Astrocyte (in vitro differentiated cells and primary cell): ENCODE data around the gene DPP4. TPM values are rescaled to one million over a fixed set of nuclear protein-coding genes. Genes with fewer than 3 reads are reported as not detected.

ENCODE experiments used
- DNase-seq: peaks from one replicate; pipeline ENCODE4 v3.0.0-alpha.2; 2010; ENCODE audit warnings: low read depth
- FAIRE-seq: peaks from 2 replicates; lab custom pipeline; 2011; peaks lifted over from hg19 to GRCh38; lab: Jason Lieb, UNC
- H2AFZ ChIP-seq: 2 replicates; pipeline ENCODE4 v1.6.0; 2012; ENCODE audit warnings: low read depth, low read length, inconsistent platforms
- H3K27ac ChIP-seq: 2 replicates; pipeline ENCODE4 v1.5.1; 2011; ENCODE audit warnings: low read depth, low read length, inconsistent platforms
- H3K27me3 ChIP-seq: 2 replicates; pipeline ENCODE4 v1.6.0; 2011; ENCODE audit warnings: low read length, inconsistent platforms; ENCODE audit not compliant: insufficient read depth
- H3K36me3 ChIP-seq: 2 replicates; pipeline ENCODE4 v1.5.1; 2011; ENCODE audit warnings: low read length, inconsistent platforms; ENCODE audit not compliant: insufficient read depth
- H3K4me1 ChIP-seq: 2 replicates; pipeline ENCODE4 v1.5.1; 2011; ENCODE audit warnings: low read length, inconsistent platforms; ENCODE audit not compliant: insufficient read depth
- H3K4me2 ChIP-seq: 2 replicates; pipeline ENCODE4 v1.6.0; 2012; ENCODE audit warnings: low read length, inconsistent platforms
- H3K4me3 ChIP-seq: 2 replicates; pipeline ENCODE4 v1.5.1; 2011; ENCODE audit warnings: low read depth, mild to moderate bottlenecking, low read length, inconsistent platforms; ENCODE audit not compliant: insufficient read depth
- H3K79me2 ChIP-seq: 2 replicates; pipeline ENCODE4 v1.6.0; 2012; ENCODE audit warnings: mild to moderate bottlenecking, low read length, inconsistent platforms; ENCODE audit not compliant: insufficient read depth
- H3K9ac ChIP-seq: 2 replicates; pipeline ENCODE4 v1.6.0; 2012; ENCODE audit warnings: mild to moderate bottlenecking, low read length, inconsistent platforms
- H3K9me3 ChIP-seq: 2 replicates; pipeline ENCODE4 v1.5.1; 2012; ENCODE audit warnings: low read depth, mild to moderate bottlenecking, low read length, inconsistent platforms; ENCODE audit not compliant: insufficient read depth
- H4K20me1 ChIP-seq: 2 replicates; pipeline ENCODE4 v1.6.0; 2012; ENCODE audit warnings: low read length, inconsistent platforms; ENCODE audit not compliant: insufficient read depth
- H3K27ac Mint-ChIP-seq: one replicate; pipeline ENCODE4 v1.8.0; 2021; ENCODE audit warnings: mild to moderate bottlenecking, mixed read lengths; ENCODE audit not compliant: unreplicated experiment
- H3K27me3 Mint-ChIP-seq: one replicate; pipeline ENCODE4 v1.8.0; 2021; ENCODE audit warnings: low read depth, mixed read lengths; ENCODE audit not compliant: unreplicated experiment
- H3K36me3 Mint-ChIP-seq: one replicate; pipeline ENCODE4 v1.8.0; 2021; ENCODE audit warnings: low read depth, mixed read lengths; ENCODE audit not compliant: unreplicated experiment
- H3K4me1 Mint-ChIP-seq: one replicate; pipeline ENCODE4 v1.8.0; 2021; ENCODE audit warnings: low read depth, mixed read lengths; ENCODE audit not compliant: unreplicated experiment
- H3K4me3 Mint-ChIP-seq: one replicate; pipeline ENCODE4 v1.8.0; 2021; ENCODE audit warnings: mild to moderate bottlenecking, moderate library complexity, mixed read lengths; ENCODE audit not compliant: unreplicated experiment
- H3K9me3 Mint-ChIP-seq: one replicate; pipeline ENCODE4 v1.8.0; 2021; ENCODE audit warnings: mild to moderate bottlenecking, mixed read lengths; ENCODE audit not compliant: unreplicated experiment
- EZH2 ChIP-seq: IDR thresholded peaks from 2 replicates; pipeline ENCODE4 v1.6.1; 2012; ENCODE audit warnings: mild to moderate bottlenecking, low read length, inconsistent platforms; ENCODE audit not compliant: insufficient read depth
- total RNA-seq: library from RNA; stranded (reverse); gene quantifications from 2 replicates; pipeline ENCODE4 v1.2.1, GENCODE V29; 2021
- TF ChIP-seq, protein P1 (sequence below): IDR thresholded peaks from 2 replicates; pipeline ENCODE4 v1.5.1; 2011; ENCODE audit warnings: low read depth, mild to moderate bottlenecking, inconsistent platforms, low read length, moderate library complexity; ENCODE audit not compliant: insufficient read depth

Gene DPP4
- total RNA-seq, 1 donor from 2014 or later = 5.3 TPM

DNA sequence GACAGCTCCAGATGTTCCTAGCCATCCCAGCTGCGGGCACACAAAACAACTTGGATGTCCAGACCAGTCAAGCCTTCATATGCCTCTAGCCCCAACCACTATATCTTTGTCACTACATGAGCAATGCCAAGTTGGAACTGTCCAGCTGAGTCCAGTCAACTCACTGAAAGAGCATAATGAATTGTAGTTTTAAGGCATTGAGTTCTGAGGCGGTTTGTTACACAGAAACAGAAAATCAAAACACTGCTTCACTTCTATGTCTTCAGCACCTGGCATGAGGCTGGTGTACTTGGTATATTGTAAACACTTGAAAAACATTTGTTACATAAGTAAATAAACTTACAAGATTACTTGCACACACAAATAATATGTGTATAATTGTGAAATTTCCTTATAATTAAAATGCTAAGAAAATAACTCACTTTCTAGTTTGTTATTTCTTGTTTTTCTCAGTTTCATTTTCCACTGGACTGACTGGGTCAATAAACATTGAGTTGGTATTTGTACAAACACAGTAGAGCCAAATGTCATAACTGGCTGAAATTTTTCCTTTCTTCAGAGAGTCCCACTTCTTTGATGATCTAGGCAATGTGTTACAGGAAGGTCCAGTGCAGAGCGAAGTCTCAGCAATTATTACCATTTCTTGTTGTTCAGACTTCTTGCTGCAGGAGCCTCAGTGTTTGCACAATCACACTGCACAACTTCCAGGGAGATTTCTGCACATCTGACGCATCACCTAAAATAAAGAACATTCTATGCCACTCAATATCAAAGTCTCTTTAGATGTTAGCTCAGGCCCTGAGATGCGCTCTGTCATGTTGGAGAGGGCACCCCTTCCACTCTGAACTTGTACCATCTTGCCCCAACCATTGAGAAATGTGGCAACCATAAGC, 38.2 kb upstream of the DPP4 start:
- Histone ChIP-seq H3K79me2 (no peaks in the 10 kb centered on the region), H3K9ac (no peak overlapping the region), H2AFZ (no peak overlapping the region), H3K27me3 (peaks cover 3% of the 10 kb centered on the region), H3K27ac (no peak overlapping the region), H3K4me2 (no peak overlapping the region), H3K36me3 (no peaks in the 10 kb centered on the region), H4K20me1 (no peaks in the 10 kb centered on the region), H3K4me3 (no peak overlapping the region), H3K9me3 (no peaks in the 10 kb centered on the region), H3K4me1 (peaks cover 8% of the 10 kb centered on the region)
- Mint-ChIP-seq H3K4me3 (no peak overlapping the region), H3K27ac (no peak overlapping the region), H3K9me3 (peaks cover 5% of the 10 kb centered on the region), H3K36me3 (no peaks in the 10 kb centered on the region), H3K4me1 (peaks cover 12% of the 10 kb centered on the region), H3K27me3 (no peaks in the 10 kb centered on the region)
- no peak for TF ChIP-seq EZH2
- TF ChIP-seq, protein P1, sequence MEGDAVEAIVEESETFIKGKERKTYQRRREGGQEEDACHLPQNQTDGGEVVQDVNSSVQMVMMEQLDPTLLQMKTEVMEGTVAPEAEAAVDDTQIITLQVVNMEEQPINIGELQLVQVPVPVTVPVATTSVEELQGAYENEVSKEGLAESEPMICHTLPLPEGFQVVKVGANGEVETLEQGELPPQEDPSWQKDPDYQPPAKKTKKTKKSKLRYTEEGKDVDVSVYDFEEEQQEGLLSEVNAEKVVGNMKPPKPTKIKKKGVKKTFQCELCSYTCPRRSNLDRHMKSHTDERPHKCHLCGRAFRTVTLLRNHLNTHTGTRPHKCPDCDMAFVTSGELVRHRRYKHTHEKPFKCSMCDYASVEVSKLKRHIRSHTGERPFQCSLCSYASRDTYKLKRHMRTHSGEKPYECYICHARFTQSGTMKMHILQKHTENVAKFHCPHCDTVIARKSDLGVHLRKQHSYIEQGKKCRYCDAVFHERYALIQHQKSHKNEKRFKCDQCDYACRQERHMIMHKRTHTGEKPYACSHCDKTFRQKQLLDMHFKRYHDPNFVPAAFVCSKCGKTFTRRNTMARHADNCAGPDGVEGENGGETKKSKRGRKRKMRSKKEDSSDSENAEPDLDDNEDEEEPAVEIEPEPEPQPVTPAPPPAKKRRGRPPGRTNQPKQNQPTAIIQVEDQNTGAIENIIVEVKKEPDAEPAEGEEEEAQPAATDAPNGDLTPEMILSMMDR = no peak
- FAIRE-seq (no peak), DNase-seq (no peak)

- Mint-ChIP-seq H3K4me3 (no peak overlapping the region), H3K9me3 (no peaks in the 10 kb centered on the region), H3K27me3 (no peaks in the 10 kb centered on the region), H3K27ac (no peak overlapping the region), H3K4me1 (no peaks in the 10 kb centered on the region), H3K36me3 (no peaks in the 10 kb centered on the region)
- no peak for TF ChIP-seq EZH2
- TF ChIP-seq, protein P1 = no peak
- H3K79me2 ChIP-seq = no peaks in the 10 kb centered on the region
- no peak overlapping the region for H2AFZ ChIP-seq
- FAIRE-seq (no peak), DNase-seq (no peak)
- H3K27ac ChIP-seq = no peak overlapping the region
- H3K36me3 ChIP-seq = no peaks in the 10 kb centered on the region
- H4K20me1 ChIP-seq = no peaks in the 10 kb centered on the region
- H3K4me2 ChIP-seq = no peak overlapping the region
- H3K27me3 ChIP-seq = peaks cover 3% of the 10 kb centered on the region
- H3K9me3 ChIP-seq = no peaks in the 10 kb centered on the region
- no peak overlapping the region for H3K4me3 ChIP-seq
- no peak overlapping the region for H3K9ac ChIP-seq
- H3K4me1 ChIP-seq = no peaks in the 10 kb centered on the region
Measured at GRCh38 chr2:162107361-162107901, 33.4 kb upstream of the DPP4 start.

GRCh38 chr2:162106746-162107145, 32.7 kb upstream of the DPP4 start:
- no peak overlapping the region for H3K9ac ChIP-seq
- H4K20me1 ChIP-seq = no peaks in the 10 kb centered on the region
- no peak for TF ChIP-seq EZH2
- TF ChIP-seq, protein P1 = no peak
- H3K27ac ChIP-seq = no peak overlapping the region
- no peak overlapping the region for H3K4me2 ChIP-seq
- no peaks in the 10 kb centered on the region for H3K4me1 ChIP-seq
- Mint-ChIP-seq H3K36me3 (no peaks in the 10 kb centered on the region), H3K27ac (no peak overlapping the region), H3K4me1 (no peaks in the 10 kb centered on the region), H3K9me3 (no peaks in the 10 kb centered on the region), H3K27me3 (no peaks in the 10 kb centered on the region), H3K4me3 (no peak overlapping the region)
- peaks cover 3% of the 10 kb centered on the region for H3K27me3 ChIP-seq
- no peaks in the 10 kb centered on the region for H3K36me3 ChIP-seq
- no peak overlapping the region for H2AFZ ChIP-seq
- DNase-seq (no peak), FAIRE-seq (no peak)
- H3K79me2 ChIP-seq = no peaks in the 10 kb centered on the region
- no peak overlapping the region for H3K4me3 ChIP-seq
- H3K9me3 ChIP-seq = no peaks in the 10 kb centered on the region
